ENCODE results near the gene DRGX.

DRGX gene

DNA sequence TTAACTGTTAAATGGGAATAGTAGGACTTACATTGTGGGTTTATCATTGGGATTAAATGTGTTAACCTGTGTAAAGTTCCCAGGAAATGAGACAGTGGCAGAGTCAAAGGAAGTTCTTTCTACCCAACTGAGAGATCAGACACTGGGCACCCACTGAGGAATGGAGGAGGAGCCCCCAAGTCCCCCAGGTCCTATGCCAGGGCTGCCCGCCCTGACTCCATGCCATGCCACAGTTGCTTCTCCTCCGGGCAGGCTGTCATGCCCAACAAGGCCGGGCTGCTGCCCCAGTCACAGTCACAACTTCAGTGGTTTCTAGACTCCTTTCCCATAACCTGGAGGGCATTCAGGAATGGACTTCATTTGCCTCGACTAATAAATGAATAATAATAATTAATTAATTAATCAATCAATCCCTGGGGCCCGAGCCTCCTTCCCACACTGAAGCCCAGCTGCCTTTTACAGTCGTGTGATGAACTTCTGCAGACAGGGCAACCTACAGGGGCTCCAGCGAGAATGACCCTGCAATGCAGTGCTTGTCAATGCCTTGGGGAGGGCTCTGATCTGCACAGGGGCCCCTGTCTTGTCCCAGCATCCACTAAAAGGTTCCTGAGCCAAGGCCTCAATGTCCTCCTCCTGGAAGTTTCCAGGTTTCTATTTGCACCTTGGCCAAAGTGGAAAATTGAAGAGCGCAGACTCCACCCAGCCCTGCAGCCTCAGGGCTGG lies 32.4 kb downstream of the DRGX start:
- DNase-seq (ENCODE audit: low read depth in 2 of 3, low spot score in 2 of 3): no peak

DNA sequence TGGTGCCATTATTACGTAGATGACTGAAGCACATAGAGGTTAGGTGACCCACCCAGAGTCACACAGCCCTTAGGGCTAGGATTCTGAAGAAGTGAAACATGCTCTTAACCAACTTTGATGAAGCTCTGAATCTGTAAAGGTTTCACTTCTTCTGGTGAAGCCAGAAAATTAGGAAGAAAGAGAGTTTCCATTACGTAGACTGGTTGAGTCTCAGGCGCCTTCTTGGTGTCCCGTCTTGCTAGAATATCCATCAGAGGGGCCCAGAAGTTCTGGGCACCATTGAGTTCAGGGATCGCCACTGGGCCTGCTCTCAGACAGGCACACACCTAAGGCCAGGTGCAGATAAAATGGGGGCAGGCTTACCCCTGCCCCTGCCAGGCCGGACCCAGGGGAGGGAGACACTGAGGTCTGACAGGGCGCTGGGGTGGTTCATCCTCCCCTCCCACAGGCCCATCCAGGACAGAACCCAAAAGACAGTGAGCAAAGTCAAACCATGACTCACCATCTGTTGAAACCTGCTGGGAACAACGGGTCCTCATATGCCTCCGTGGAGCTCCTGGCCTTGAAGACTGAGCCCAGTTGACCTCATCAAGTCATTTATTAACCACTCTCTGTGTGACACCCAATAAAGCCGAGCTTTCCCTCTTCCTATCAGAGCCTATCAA lies 33.2 kb downstream of the DRGX start:
- DNase-seq (ENCODE audit: low read depth in 2 of 3, low spot score in 2 of 3): no peak

DNA sequence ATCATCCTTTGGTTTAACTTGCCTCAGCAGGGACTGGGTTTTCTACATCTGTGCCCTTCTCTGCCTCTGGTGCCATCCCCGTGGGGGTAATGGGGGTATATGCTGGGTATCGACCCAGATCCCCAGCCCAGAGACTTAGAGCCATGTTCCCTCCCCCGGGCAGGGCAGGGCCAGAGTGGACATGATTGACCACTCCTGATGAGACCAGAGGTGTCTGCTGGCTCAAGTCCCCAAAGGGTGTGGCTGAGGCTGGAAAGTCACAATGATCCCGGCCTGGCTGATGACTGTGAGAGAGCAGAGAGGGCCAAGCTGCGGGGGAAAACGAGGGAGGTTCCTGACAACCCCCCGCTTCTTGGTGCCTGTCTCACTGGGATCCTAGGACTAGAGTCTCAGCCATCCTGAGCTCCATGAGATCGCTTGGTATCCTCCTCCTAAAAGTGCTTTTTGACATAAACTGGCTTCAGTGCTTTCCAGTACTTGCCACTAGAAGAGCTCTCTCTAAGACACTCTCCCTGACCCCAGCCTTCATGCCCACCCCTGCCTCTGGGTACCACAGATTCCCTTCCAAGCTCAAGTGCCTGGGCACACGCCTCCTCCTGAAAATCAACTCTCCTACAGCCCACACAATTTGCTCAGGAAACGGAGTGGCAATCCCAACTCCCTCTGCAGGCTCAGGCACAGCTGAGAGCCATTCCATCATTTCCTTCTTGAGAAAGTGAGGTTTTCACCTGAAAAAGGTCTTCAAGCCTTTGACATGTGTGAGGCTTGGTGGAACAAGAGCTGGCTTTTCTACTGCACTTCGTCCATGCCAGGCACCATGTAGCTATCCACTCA lies 33.9 kb downstream of the DRGX start:
- no peak for DNase-seq (ENCODE audit: low read depth in 2 of 3, low spot score in 2 of 3)

DNA sequence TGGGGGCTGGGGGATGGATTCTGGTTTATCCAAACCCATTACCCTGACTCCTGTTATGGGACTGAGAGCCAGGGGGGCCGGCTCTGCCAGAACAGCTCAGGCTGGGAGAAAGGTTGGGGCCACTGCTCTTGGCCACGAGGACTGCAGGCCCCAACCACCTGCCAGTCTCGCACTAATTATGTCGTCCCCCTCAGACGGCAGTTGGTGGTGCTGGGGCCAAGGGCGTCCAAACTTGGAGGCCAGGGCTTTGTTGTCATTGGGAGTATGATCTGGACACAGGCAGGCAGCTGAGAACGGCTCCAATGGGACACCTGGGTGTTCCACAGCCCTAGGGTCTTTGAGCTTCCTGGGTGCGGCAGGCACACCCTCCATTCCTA lies 34.7 kb downstream of the DRGX start:
- no peak for DNase-seq (ENCODE audit: low read depth in 2 of 3, low spot score in 2 of 3)

DNA sequence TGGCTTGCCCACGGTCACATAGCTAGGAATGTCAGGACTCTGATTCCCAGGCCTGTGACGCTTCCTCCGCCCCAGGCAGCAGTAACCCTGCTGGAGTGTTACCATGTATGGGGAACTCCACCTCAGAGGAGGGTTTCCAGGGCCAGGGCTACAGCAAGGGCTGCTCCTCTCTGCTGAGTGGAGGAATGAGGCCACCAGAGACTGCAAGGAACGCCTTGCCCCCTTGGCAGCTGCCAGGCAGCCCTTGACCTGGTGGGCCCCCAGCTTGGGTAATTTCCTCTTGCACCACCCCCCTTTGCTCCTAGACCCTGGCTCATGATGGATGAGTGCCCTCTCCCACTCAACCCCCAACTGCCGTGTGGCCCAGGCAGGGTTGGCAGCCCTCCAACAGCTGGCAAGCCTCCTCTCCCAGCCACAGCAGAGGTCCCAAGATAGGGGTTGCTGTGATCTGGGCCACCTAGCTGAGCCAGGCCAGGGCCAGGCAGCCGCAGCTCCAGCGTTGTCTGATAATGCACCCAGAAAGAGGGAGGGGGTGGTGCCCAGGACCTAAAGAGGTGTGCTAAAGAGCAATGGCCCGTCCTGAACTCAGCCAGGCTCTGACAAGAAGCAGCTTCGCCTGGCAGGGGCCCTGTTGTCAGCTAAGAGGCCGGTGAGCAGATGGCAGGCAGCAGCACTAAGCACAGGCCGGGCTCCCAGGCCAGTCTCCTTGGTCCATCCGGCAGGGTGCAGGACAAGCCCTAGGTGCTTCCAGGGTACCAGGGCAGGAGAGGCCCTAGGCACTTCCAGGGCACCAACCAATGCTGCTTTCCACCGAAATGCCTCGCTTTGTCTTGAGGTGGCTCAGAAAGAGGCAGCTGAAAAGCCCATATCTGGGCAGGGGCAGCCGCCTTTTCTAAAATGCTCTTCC lies 35.4 kb downstream of the DRGX start:
- no peak for DNase-seq (ENCODE audit: low read depth in 2 of 3, low spot score in 2 of 3)

DNA sequence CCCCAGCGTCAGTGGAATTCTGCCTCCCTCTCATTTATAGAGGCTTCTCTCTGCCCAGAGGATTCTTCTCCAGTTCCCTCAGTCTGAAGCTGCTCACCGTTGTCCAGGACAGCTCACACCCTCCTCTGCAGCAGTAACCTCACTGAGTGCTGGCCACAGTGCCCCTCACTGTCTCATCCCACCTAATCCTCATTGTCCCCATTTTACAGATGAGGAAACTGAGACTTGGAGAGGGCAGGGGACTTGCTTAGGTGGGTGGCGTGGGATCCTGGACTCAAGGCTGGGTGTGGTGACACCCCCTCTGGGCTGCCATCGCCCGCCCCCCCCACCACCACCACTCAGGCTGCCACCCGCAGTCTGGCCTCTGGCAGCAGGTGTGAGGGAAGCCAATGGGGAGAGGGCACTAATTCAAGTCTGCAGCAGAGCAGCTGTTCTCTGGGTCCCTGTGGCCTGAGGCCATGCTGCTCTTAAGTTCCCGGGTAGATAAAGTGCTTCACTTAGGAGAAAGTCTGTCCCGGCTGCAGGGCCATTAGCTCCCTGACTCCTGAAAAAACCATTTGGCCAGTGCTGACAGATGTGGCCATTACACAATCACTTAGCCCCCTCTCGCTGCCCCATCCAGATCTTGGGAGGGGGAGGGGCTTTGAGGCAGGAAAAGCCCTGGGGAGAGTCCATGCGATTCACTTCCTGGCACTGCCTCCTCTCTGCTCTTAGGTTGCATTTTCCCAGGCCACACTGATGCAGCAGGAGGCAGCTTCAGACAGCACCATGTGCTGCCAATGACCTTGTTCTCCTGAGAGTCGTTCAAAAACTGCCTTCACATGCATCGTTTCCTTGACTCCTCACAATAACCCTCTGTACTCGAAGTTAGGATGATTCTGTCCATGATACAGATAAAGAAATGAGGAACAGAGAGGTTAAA lies 36.3 kb downstream of the DRGX start:
- DNase-seq (ENCODE audit: low read depth in 2 of 3, low spot score in 2 of 3): no peak

DNA sequence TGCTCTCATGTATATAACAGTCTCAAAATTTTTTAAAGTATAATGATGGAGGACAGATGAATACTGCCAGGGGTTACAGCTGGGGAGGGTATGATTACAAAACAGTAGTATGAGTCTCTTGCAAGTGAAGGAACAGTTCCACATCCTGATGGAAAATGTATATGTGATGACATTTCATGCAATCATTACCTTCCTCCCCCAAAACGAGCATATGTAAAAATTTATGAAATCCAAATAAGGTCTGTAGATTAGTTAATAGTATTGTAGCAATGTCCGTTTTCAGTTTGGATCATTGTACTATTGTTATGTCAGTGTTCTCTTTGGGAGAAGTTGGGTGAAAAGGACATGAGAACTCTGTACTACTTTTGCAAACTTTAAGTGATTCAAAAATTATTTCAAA lies 38.0 kb downstream of the DRGX start:
- DNase-seq (ENCODE audit: low read depth in 2 of 3, low spot score in 2 of 3): no peak

DNA sequence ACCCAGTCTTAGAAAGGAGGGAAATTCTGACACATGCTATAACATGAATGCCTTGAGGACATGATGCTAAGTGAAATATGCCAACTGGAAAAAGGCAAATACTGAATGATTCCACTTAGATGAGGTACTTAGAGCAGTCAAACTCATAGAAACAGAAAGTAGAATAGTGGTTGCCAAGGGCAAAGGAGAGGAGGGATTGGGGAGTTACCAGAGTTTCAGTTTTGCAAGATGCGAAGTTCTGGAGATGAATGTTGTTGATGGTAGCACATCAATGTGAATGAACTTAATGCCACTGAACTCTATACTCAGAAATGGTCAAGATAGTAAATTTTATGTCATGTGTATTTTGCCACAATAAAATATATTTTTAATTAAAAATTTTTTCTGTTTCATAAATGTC lies 38.9 kb downstream of the DRGX start:
- DNase-seq (ENCODE audit: low read depth in 2 of 3, low spot score in 2 of 3): no peak

DNA sequence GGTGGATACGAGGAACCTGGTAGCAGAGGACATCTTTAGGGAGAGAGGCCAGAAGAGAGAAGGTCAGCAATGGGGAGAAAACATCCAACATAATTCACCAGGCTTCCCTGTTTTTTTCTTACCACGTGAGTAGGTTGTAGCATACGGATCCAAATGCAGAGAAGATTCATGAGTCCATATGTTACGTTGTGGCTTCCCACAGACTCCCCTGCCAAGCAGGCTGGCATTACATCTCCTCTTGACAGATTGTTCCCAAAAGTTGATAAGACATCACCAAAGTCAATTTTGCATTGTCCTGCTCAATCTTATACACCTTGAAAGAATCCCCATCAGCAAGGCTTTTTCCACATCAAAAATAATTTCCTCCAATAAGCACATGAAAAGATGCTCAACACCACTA lies 39.7 kb downstream of the DRGX start:
- DNase-seq (ENCODE audit: low read depth in 2 of 3, low spot score in 2 of 3): no peak

DNA sequence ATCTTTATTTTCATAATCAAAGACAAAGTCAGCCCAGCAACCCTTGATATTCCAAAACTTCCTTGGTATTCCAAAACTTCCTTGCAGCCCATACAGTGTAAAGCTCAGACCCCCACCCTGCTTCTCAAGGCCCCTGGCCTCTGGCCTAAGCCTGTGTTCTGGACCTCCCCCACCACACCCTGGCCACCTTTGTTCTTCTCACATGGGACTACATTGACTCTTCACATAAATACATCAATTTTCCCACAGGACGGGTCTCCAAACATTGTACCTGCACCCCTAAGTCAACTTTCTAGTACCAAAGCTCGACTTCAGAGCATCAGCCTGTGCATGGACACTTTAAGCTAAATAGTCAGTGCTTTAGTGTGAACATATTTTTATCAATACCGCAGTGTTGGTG lies 40.7 kb downstream of the DRGX start:
- no peak for DNase-seq (ENCODE audit: low read depth in 2 of 3, low spot score in 2 of 3)

DNA sequence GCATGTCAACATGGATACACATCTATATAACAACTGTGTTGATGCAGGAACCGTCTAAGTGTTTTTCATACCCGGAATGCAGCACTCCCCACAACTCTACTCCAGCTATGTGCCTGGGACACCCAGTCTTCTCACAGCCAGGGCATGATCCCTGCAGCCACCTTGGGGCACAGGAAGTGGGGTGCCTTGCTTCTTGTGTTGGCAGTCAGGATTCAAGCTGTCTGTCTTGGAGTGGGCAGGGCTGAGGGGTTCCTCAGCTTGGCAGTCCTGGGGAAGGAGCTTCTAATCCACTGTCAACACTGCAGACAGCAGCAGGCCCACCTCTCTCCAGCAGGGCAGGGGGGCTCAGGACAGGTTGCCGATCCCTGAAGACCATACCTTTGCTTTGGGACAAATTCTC lies 41.3 kb downstream of the DRGX start:
- no peak for DNase-seq (ENCODE audit: low read depth in 2 of 3, low spot score in 2 of 3)

DNA sequence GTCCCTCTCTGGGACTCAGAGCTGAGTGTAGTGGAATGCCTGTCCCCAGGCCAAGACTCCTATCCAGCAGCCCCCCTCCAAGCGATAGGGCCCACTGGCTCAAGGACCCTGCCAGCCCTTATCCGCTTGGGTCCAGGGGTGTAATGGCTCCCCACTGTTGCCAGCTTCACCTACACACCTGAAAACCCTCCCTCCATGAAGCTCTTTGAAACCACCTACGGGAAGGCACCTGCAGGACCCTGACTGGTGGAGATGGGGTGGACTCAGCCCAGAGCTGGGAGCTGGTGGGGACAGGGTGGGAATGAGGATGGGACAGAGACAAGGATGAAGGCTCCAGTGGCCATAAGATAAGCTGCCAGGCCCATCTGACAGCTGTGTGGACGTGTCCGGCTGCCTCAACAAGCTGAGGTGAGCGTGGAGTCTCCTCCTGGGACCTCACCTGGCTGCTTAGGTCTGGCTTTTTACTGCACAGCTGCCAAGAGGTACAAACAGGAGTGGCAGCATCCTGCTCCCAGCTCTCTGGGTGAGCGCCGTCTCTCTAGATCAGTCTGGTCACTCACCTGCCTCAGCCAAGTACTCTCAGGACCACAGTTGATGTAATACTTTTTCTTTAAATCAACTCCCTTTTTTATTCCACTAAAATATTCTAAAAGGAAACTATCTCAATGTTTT lies 41.9 kb downstream of the DRGX start:
- no peak for DNase-seq (ENCODE audit: low read depth in 2 of 3, low spot score in 2 of 3)

DNA sequence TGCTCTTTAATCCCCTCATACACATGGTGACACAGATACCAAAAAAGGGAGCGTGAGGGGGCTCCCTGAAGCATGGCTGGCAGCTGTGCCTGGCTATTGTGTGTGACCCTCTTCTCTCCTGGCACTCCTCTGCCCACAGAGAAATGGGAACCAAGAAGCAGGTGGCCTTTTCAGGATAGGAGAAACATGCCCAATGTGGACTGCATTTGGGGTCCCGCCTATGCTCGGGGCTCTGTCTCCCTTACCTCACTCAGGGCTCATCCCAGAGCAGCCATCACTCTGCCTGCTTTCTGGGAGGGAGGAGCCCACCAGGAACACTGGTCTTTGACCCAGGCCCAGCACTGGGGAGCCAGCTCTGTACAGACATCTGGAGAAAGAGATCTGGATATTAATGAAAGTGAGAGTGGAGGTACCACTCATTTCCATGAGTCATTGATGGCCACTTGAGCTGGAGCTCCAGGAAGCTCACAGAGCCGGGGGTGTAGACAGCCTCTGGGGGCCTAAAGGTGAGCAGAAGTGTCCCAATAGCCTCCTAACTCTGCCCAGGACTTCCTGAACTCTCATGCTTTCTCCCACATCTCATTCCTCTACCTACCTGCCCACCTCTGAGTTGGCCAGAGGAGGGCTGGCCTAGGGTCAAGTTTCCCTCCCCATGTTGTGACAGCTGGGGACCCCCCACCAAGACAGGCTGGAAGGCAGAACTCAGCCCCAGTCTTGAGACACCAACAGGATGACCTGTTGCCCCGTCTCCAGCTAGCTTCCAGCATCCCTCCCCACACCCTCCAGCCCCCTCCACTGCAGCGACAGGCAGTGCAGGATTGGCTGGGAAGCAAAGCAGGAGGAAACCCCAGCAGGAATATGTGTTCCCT lies 42.6 kb downstream of the DRGX start:
- no peak for DNase-seq (ENCODE audit: low read depth in 2 of 3, low spot score in 2 of 3)

DNA sequence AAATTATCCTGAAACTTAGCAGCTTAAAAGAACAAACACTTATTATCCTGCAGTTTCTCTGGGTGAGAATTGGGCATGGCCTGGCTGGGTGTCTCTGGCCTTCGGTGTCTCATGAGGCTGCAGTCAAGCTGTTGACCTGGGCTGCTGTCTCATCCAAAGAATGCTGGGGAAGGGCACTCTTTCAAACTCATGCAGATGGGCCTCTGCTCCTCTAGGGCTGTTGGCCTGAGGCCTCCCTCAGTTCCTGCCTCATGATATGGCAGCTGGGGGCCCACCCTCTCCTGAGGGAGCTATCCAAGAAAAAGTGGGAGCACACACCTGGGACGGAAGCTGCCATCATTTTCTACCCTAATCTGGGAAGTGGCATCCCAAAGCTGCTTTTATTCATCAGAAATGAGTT lies 43.6 kb downstream of the DRGX start:
- no peak for DNase-seq (ENCODE audit: low read depth in 2 of 3, low spot score in 2 of 3)

DNA sequence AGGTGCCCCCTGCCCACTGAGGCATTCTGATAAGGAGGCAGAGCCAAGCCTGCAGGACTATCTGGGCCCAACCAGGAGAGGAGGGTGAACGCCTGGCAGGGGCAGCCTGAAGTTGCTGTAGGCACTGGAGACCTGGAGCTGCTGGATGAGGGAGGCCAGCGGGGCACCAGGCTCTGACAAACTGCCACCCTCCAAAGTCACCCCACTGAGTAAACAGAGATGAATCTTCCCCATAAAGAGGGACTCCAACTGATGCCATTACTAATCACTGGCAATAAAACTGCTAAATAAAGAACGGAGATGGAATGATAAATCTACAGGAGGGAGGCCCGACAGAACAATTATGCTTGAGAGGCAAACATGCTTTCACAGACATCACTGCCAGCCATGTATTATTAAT lies 44.2 kb downstream of the DRGX start:
- no peak for DNase-seq (ENCODE audit: low read depth in 2 of 3, low spot score in 2 of 3)

DNA sequence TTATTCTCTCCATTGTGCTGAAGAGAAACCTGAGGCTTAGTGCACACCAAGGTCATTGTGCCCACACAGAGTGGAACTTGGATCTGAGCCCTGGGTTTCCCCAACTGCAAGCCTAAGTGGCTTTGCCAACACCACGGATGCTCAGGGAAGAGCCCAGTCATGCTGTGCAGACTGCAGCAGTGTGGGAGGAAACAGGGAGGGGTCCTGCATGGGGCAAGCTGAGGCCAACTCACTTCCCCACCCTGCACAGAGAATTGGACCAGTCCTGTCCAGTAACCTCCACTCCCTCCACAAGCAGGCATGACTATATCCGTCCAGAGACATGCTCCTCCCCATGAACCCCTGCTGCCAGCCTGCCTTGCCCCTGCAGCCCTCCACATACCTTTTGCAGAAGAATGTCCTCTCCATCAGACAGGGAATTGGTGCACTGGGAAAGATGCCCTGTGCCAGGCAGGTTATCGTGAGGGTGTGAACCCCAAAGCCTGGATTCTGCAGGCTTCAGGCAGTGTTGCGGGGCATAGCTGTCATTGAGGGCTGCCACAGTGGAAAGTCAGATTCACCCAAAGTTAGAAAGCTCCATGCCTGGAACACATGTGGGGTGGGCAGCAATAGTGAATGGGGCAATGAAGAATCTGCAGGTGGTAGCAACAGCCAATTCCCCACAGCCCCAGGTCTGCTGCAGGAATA lies 44.9 kb downstream of the DRGX start:
- DNase-seq (ENCODE audit: low read depth in 2 of 3, low spot score in 2 of 3): no peak

DNA sequence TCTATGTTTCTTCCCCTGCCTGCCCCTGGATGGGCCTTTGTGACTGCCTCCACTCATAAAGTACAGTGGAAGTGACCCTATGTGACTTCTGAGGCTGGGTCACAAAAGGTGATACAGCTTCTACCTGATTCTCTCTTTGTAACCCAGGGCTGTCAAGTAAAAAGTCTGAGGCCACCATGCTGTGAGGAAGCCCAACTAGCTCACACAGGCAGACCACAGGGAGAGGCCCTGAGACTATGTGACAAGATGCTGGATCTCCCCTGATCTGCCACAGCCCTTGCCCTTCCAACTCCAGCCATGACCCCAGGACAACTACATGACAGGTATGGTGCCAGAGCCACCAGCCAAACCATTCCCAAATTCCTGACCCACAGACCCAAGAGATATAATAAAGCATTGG lies 45.8 kb downstream of the DRGX start:
- no peak for DNase-seq (ENCODE audit: low read depth in 2 of 3, low spot score in 2 of 3)

DNA sequence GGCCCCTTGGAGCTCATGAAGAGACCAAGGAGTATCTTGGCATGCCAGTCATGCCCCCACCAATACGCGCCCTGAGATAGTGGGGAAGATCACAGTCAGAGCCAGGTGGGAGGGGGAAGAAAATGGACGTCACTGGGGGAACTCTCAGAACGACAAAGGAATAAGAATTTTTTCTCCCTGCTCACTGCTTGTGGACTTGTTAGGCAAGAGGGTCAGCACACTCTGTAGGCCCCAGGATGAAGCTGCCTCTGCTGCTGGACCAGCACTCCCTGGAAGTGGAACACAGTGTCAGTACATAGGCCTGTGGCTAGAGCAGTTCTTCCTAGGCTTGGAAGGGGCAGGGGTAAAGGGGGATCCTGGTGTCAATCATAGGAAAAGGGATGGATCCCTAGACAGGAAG lies 46.5 kb downstream of the DRGX start:
- no peak for DNase-seq (ENCODE audit: low read depth in 2 of 3, low spot score in 2 of 3)
